Activated naive CD4-positive, alpha-beta T cell treated with anti-CD3 and anti-CD28 coated beads, Interleukin-2, amount 50 U/mL, for 72 hours (primary cell): ENCODE data around the gene TUBG1. TPM values are rescaled to one million over a fixed set of nuclear protein-coding genes. Genes with fewer than 3 reads are reported as not detected.
"Not testable (repeated sequence)": the region's sequence is repeated elsewhere in the genome, so short reads cannot be mapped to it uniquely, and the experiment has no call there.

ENCODE experiments used
- ATAC-seq, 2 donors: fragments of 150-1000 bp; cut with Tn5 transposase; 2 replicates each; pipeline ENCODE4 v1.10.0; 2021; ENCODE audit warnings: mild to moderate bottlenecking in 2 of 2, moderate library complexity in 2 of 2
- DNase-seq, 2 donors: peaks; one replicate each; pipeline ENCODE4 v3.0.0; 2021 to 2022; ENCODE audit warnings: low spot score in 2 of 2
- H3K27ac Mint-ChIP-seq, 2 donors: one replicate each; pipeline ENCODE4 v1.8.0; 2022; ENCODE audit warnings: mild to moderate bottlenecking in 2 of 2, mixed read lengths in 2 of 2
- H3K36me3 Mint-ChIP-seq, 2 donors: one replicate each; pipeline ENCODE4 v1.8.0; 2022; ENCODE audit warnings: mixed read lengths in 2 of 2
- H3K9me3 Mint-ChIP-seq, 2 donors: one replicate each; pipeline ENCODE4 v1.8.0; 2022; ENCODE audit warnings: mixed read lengths in 2 of 2
- total RNA-seq, 2 donors: library from RNA; stranded (reverse); gene quantifications; one replicate each; pipeline ENCODE4 v1.2.3, GENCODE V29; 2022

The TUBG1 gene
- total RNA-seq, 2 donors from 2014 or later = 56.3 to 151 TPM

DNA sequence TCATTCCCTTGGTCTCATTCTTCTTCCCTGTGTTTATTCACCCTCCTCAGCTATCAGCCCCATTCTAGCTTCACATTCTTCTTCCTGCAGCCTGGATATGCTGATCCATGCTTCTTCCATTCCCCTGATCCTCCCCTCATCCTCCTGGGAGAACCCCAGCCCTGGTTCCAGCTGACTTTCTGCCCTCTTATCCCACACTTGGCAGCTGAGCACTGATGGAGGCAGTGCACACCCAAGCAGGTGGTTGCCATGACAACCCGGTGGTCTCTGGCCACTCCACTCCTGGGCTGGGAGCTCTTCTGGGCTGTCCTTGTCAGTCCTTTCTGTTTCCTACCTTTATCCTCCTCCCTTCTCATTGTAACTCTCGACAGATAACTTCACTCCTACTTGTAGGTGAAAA lies 32.9 kb downstream of the TUBG1 start:
- H3K36me3 Mint-ChIP-seq = no peaks in the 10 kb centered on the region
- H3K9me3 Mint-ChIP-seq = no peaks in the 10 kb centered on the region

DNA sequence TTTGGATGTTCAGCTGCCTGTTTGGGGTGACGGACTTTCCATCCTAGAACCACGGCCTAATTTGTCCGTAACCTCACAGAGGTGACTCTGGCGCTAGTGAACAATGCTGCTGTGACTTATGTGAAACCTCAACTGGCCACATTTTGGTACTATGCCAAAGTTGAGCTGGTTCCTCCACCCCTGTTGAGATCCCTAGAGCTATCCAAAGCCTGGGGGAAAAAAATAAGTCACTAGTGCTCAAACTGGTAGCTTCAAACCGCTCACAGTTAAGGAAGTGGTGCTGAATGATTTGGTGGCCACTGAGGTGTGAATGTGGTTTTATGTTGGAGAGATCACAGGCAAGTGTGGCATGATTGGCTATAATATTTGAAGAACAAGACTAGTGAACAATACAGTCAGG lies 38.3 kb downstream of the TUBG1 start:
- ATAC-seq (peak; percentile 32 to 49), DNase-seq (no peak)
- Mint-ChIP-seq H3K27ac (no peak overlapping the region), H3K36me3 (no peaks in the 10 kb centered on the region), H3K9me3 (no peaks in the 10 kb centered on the region)

More for the DNA sequence above, 32.9 kb downstream of the TUBG1 start:
- H3K27ac Mint-ChIP-seq = peak overlapping the region in 1 of 2 donors; percentile 39
- DNase-seq (no peak), ATAC-seq (no peak)

DNA sequence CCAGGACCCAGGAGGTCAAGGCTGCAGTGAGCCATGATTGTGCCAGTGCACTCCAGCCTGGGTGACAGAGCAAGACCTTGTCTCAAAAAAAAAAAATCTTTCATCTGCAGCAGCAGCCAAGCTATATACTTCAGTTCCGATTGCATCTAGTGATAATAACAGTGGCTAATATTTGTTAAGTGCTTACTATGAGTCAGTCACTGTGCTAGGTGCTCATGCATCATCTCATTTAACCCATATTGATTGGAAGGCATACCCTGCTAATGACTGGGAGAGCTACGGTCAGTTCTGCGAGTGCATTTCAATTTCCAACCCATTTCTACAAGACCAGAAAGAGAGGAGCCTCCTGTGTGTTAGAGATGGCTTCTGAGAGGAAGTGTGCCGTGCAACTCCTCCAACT lies 41.9 kb downstream of the TUBG1 start:
- ATAC-seq (no peak), DNase-seq (no peak)
- H3K9me3 Mint-ChIP-seq = no peaks in the 10 kb centered on the region
- no peaks in the 10 kb centered on the region for H3K36me3 Mint-ChIP-seq
- no peak overlapping the region for H3K27ac Mint-ChIP-seq

DNA sequence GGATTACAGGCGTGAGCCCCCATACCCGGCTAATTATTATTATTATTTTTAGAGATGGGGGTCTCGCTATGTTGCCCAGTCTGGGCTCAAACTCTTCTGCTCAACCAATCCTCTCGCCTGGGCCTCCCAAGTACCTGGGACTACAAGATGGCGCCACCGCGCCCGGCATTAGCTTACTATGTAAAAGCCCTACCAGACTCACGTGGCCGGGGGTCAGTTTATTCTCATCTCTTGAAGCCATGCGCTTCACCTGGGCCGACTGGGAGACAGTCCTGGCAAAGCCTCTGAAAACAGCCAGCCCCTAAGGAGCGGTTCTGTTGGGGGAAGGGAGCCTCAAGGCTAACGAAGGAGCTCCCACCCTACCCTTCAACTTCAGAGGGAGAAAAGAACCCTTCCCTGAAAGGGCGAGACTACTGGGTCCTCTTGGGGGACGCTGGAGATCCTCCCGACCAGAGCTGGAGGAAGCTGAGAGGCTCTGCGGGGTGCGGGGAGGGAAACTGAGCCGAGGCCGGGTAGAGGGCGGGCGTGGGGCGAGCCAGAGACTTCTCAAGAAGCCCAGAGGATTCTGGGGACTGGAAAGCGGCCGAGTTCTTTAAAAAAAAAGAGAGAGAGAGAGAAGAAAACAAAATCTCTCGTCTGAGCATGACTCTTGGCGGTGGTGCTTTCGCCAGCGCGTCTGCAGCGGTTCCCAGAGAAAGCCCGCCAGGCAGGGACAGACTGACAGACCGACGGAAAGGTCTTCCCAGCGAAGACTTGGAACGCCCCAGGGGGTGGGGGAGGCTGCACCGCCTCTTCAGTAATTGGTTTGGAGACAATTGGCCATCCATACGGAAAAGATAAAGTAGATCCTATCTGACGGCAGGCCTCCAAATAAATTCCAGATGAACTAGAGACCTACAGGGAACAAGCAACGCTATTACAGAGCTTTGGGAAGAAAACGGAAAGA lies 44.0 kb downstream of the TUBG1 start:
- no peak for ATAC-seq
- Mint-ChIP-seq H3K9me3 (peaks cover 4 to 9% of the 10 kb centered on the region in 2 donors), H3K27ac (no peak overlapping the region), H3K36me3 (peaks cover 0 to 4% of the 10 kb centered on the region in 2 donors)
- no peak for DNase-seq

DNA sequence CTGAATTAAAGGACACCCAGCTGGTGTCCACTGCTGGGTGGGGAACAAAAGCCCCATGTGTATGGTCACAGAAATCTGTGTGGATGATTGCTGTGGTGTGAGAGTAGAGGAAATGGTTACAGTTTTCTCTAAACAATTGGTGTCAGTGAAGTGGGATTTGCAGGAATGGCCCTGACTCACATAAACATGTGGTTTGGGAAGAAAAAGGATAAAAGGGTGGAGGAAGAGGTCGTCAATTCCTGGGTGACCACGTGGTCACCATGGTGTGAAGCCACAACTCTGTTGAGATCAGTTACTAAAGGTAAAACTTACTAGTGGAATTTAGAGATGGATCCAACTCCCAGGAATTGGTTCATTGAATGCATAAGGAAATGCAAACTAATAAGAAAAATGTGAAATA lies 46.0 kb downstream of the TUBG1 start:
- Mint-ChIP-seq H3K27ac (peak overlapping the region; percentile 11 to 62), H3K36me3 (peaks cover 4 to 5% of the 10 kb centered on the region in 2 donors), H3K9me3 (peaks cover 4 to 9% of the 10 kb centered on the region in 2 donors)
- DNase-seq (no peak), ATAC-seq (no peak)

DNA sequence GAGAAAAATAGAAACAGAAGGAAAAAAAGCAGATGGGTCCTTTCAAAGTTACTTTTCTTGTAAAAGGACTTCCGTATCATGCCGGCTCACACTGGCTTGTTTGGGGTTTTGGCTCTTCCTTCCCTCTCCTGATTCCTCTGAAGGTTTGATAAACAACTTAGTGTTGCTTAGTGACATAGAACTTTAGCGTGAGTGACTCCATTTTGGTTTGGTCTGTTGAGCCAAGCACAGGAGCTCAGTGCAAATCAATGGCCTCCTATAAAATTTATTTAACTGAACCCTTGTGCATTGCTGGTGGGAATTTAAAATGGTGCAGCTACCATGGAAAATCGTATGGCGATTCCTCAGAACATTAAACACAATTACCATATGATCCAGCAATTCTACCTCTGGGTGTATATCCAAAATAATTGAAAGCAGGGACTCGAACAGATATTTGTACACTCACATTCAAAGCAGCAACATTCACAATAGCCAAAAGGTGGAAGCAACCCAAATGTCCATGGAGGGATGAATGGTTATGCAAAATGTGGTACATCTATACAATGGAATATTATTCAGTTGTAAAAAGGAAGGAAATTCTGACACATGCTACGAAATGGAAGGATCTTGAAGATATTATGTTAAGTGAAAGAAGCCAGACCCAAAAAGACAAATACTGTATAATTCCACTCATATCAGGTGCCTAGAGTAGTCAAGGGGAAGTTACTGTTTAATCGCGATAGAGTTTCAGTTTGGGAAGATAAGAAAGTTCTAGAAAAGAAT lies 48.5 kb downstream of the TUBG1 start:
- peak overlapping the region; percentile 31 to 92 for H3K27ac Mint-ChIP-seq
- DNase-seq = no peak
- peaks cover 4 to 5% of the 10 kb centered on the region in 2 donors for H3K36me3 Mint-ChIP-seq

DNA sequence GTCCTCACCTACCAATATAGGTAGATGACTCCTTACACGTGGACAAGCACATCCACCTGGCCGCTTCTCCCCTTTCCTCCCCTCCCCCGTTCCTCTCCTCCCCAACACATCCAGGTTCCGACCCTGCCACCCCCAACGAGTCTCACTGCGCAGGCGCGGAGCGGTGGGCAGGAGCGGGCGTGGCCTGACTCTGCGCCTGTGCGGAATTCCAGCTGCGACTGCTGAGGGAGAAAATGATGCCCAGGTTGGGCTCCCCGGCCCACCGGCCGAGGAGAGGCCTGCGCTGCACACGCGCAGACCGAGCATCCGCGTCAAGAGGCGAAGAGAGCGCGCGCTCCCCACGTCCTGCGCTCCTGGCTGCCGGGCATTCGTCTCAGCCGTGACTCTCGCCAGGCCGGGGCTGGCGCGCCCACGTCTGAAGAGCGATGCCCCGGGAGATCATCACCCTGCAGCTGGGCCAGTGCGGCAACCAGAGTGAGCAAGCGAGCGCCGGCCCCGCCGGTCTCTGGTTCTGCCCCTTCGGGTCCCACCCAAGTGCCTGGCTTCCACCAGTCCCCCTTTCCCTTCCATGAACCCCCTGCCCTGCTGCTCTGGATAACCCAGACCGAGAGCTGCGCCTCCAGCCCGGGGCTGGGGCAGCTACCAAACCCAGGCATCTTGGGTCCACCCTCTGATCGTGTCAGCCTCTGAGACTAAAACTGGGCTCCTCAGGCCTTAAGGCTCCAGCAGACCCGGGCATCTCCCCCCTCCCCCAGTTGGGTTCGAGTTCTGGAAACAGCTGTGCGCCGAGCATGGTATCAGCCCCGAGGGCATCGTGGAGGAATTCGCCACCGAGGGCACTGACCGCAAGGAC lies 49.8 kb downstream of the TUBG1 start, which contains the start of gene TUBG2:
Gene TUBG2, plus strand, starts transcription at position 206 of the 853 bp plus-strand sequence. Its CDS starts 220 bp downstream, at position 426.
- peak; percentile 76 to 82 for ATAC-seq
- Mint-ChIP-seq H3K27ac (peak within 1 kb of the TSS; percentile 56 to 92), H3K36me3 (peaks cover 4 to 5% of the 10 kb centered on the region in 2 donors), H3K9me3 (peaks cover 4 to 9% of the 10 kb centered on the region in 2 donors)
- peak; percentile 74 to 87 for DNase-seq

More for the DNA sequence above, 48.5 kb downstream of the TUBG1 start:
- ATAC-seq = no peak
- peaks cover 4 to 9% of the 10 kb centered on the region in 2 donors for H3K9me3 Mint-ChIP-seq

DNA sequence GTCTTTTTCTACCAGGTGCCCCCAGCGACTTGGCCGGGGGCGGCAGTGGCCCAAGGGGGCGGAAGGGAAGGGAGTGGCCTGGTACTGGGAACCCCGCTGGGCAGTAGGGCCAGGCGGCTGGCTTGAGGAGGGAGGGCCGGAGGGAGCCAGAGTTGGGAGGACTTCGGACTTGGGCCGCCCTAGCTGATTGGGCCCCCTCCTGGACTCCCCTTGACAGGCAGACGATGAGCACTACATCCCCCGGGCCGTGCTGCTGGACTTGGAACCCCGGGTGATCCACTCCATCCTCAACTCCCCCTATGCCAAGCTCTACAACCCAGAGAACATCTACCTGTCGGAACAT lies 50.4 kb downstream of the TUBG1 start:
- not testable (repeated sequence) for H3K9me3 Mint-ChIP-seq, DNase-seq, ATAC-seq, H3K36me3 Mint-ChIP-seq
- peak overlapping the region in 1 of 2 donors; percentile 92 for H3K27ac Mint-ChIP-seq

DNA sequence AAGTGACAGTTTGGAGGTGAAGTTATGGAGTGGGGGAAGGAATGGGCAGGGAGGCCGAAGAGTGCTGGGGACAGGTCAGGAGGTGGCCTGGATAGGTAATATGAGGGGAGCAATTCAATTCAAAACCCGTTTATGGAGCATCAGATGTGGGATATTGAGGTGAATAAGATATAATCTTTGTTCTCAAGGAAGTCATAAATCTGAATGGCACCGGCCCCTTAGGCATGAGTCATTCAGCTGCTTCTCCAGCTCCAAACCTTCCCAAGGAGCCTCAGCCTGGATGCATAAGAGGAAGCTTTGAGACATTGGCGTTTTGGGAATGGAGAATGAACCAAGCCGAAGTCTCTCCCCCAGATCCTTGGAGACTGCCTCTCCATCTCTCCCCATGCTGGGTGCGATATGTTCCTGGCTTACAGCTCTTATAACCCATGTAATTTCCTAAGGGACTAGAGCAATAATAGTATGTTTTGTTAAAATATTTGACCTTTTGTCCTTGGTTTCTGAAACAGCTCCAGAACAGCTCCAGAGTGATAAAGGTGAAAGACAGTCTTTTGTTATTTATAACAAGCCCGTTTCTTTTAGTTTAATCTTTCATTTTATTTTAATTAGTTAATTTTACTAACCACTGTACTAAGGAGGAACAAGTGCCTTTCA lies 51.3 kb downstream of the TUBG1 start:
- DNase-seq = no peak
- Mint-ChIP-seq H3K9me3 (peaks cover 4 to 9% of the 10 kb centered on the region in 2 donors), H3K27ac (no peak overlapping the region), H3K36me3 (peaks cover 7 to 10% of the 10 kb centered on the region in 2 donors)
- no peak for ATAC-seq

Other genes starting within 250 kb of the TUBG1 start
- 100 to 1,000 TPM; 189 to 505 TPM for gene STAT3, start 221.2 kb upstream of the TUBG1 start, total RNA-seq
- gene CAVIN1, start 186.4 kb upstream of the TUBG1 start, total RNA-seq = 1 to 10 TPM in 1 of 2 donors, under 1 TPM in 1; 0.11 to 9.4 TPM
- gene ATP6V0A1, start 150.8 kb upstream of the TUBG1 start, total RNA-seq = 10 to 100 TPM; 14.9 to 25.5 TPM
- 10 to 100 TPM; 13.1 to 16.9 TPM for gene NAGLU, start 73.4 kb upstream of the TUBG1 start, total RNA-seq
- gene HSD17B1, start 56.8 kb upstream of the TUBG1 start, total RNA-seq = 1 to 10 TPM in 1 of 2 donors, under 1 TPM in 1; 0.76 to 1.7 TPM
- gene COASY, start 47.5 kb upstream of the TUBG1 start, total RNA-seq = 100 to 1,000 TPM in 1 of 2 donors, 10 to 100 TPM in 1; 86.4 to 124 TPM
- 10 to 100 TPM; 44.3 to 60.5 TPM for gene MLX, start 42.6 kb upstream of the TUBG1 start, total RNA-seq
- gene PSMC3IP, start 32.0 kb upstream of the TUBG1 start, total RNA-seq = 10 to 100 TPM; 24.7 to 52.5 TPM
- gene RETREG3, start 309 bp upstream of the TUBG1 start, total RNA-seq = 10 to 100 TPM; 39.4 to 44.8 TPM
- gene TUBG2, start 49.6 kb downstream of the TUBG1 start, total RNA-seq = 10 to 100 TPM; 12.7 to 23.3 TPM
- 1 to 10 TPM; 1.2 to 2.9 TPM for gene PLEKHH3, start 67.3 kb downstream of the TUBG1 start, total RNA-seq
- gene CCR10, start 72.2 kb downstream of the TUBG1 start, total RNA-seq = 1 to 10 TPM in 1 of 2 donors, under 1 TPM in 1; 0.78 to 1.0 TPM
- 1 to 10 TPM in 1 of 2 donors, under 1 TPM in 1; 0.43 to 4.4 TPM for gene CNTNAP1, start 72.8 kb downstream of the TUBG1 start, total RNA-seq
- 10 to 100 TPM; 34.2 to 56.9 TPM for gene EZH1, start 135.4 kb downstream of the TUBG1 start, total RNA-seq
- gene RAMP2, start 151.5 kb downstream of the TUBG1 start, total RNA-seq = not detected
- gene VPS25, start 163.8 kb downstream of the TUBG1 start, total RNA-seq = 10 to 100 TPM; 58.4 to 62.2 TPM
- gene WNK4, start 170.9 kb downstream of the TUBG1 start, total RNA-seq = 1 to 10 TPM in 1 of 2 donors, under 1 TPM in 1; 0.56 to 1.7 TPM
- gene COA3, start 189.0 kb downstream of the TUBG1 start, total RNA-seq = 10 to 100 TPM; 14.8 to 32.7 TPM
- gene CNTD1, start 189.2 kb downstream of the TUBG1 start, total RNA-seq = under 1 TPM in 1 of 2 donors, not detected in 1; 0.43 TPM
- 10 to 100 TPM; 84.5 to 86.1 TPM for gene BECN1, start 214.6 kb downstream of the TUBG1 start, total RNA-seq
- 10 to 100 TPM; 79.1 to 95.5 TPM for gene PSME3, start 223.7 kb downstream of the TUBG1 start, total RNA-seq
- 1 to 10 TPM; 3.6 to 6.1 TPM for gene AOC2, start 234.9 kb downstream of the TUBG1 start, total RNA-seq
- gene AOC3, start 241.5 kb downstream of the TUBG1 start, total RNA-seq = 1 to 10 TPM; 3.0 to 5.0 TPM